Measurements from ENCODE around the gene GUCY2C. TPM values are rescaled to one million over a fixed set of nuclear protein-coding genes. Genes with fewer than 3 reads are reported as not detected.

Gene GUCY2C
- total RNA-seq, 1 donor from 2014 or later, result not detected

DNA sequence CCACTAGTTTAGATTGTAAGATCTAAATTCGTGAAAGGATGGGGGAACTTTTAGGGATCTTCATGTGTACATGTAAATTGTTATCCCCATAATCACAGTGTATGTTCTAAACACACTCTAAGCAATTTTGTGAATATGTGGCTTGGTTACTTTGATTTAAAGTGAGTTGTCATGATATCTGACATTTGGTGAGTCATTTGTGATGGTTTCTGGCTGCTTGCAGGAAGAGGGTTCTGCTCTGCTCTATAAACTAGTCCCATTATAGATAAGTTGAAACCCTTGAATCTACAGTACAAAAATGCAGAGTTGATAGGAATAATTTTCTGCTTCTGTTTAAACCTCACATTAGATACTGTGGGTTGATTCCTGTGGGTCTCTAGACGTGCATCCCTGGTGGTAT, 14.8 kb downstream of the GUCY2C start:
- Mint-ChIP-seq H3K4me3 (no peak overlapping the region), H3K36me3 (ENCODE audit: low read depth) (no peaks in the 10 kb centered on the region), H3K9me3 (no peaks in the 10 kb centered on the region), H3K4me1 (no peaks in the 10 kb centered on the region), H3K27me3 (ENCODE audit: low read depth) (no peaks in the 10 kb centered on the region), H3K27ac (ENCODE audit: unreplicated experiment) (no peak overlapping the region)
- TF ChIP-seq, protein P1, sequence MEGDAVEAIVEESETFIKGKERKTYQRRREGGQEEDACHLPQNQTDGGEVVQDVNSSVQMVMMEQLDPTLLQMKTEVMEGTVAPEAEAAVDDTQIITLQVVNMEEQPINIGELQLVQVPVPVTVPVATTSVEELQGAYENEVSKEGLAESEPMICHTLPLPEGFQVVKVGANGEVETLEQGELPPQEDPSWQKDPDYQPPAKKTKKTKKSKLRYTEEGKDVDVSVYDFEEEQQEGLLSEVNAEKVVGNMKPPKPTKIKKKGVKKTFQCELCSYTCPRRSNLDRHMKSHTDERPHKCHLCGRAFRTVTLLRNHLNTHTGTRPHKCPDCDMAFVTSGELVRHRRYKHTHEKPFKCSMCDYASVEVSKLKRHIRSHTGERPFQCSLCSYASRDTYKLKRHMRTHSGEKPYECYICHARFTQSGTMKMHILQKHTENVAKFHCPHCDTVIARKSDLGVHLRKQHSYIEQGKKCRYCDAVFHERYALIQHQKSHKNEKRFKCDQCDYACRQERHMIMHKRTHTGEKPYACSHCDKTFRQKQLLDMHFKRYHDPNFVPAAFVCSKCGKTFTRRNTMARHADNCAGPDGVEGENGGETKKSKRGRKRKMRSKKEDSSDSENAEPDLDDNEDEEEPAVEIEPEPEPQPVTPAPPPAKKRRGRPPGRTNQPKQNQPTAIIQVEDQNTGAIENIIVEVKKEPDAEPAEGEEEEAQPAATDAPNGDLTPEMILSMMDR (conservative IDR thresholded peaks at IDR 0.05), result no peak
- no peak for DNase-seq (ENCODE audit: low read depth, low spot score)

DNA sequence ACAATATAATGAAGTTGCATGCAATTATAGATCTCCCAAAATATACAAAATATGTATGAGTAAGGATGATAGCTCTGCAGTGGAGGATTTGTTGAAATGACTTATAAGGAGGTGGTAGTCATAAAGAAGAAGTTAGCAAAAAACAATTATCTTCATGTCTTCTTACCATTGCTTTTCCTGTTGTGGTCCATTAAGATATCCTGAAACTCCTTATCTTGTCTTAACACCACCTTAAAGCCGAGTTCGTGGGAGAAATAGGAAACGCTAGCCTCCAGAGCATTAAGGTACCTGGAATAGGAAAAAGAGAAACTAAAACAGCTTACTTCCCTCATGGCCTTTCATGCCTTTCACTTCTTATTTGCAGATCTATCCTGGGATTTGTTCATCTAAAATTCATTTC, 15.2 kb downstream of the GUCY2C start:
- TF ChIP-seq, protein P1 (conservative IDR thresholded peaks at IDR 0.05), result no peak
- no peak for DNase-seq (ENCODE audit: low read depth, low spot score)
- no peak overlapping the region for H3K27ac Mint-ChIP-seq (ENCODE audit: unreplicated experiment)
- H3K27me3 Mint-ChIP-seq (ENCODE audit: low read depth), result no peaks in the 10 kb centered on the region
- no peaks in the 10 kb centered on the region for H3K36me3 Mint-ChIP-seq (ENCODE audit: low read depth)
- no peaks in the 10 kb centered on the region for H3K9me3 Mint-ChIP-seq
- no peaks in the 10 kb centered on the region for H3K4me1 Mint-ChIP-seq
- H3K4me3 Mint-ChIP-seq, result no peak overlapping the region

DNA sequence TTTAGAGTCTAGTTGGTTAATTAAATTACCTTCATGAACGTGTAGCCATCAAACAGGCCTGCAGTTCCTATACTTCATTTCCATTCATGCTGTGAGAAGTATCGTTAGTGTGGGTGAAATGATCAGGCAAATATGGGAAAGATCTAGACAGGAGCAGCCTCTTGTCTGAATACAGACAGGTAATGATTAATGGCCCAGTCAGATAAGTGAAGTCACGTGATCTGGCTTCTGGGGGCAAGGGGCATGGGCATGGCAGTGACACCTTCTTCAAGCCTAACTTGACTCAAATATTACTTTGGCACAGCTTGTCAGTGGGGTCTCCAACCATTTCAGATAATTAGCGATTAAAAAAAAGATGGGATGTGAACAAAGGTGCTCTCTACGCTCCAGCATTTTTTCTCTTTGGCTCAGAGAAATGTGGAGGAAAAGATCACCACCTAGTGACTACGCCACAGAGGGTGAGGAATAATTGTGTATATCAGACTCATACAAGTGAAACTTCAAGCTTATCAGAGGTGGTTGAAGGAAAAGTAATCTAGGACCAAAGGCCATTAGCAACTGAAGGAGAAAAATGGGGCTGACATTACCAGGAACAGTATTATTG, 17.8 kb downstream of the GUCY2C start:
- no peaks in the 10 kb centered on the region for H3K4me1 Mint-ChIP-seq
- H3K36me3 Mint-ChIP-seq (ENCODE audit: low read depth), result no peaks in the 10 kb centered on the region
- no peaks in the 10 kb centered on the region for H3K9me3 Mint-ChIP-seq
- H3K27me3 Mint-ChIP-seq (ENCODE audit: low read depth), result no peaks in the 10 kb centered on the region
- no peak overlapping the region for H3K27ac Mint-ChIP-seq (ENCODE audit: unreplicated experiment)
- TF ChIP-seq, protein P1 (conservative IDR thresholded peaks at IDR 0.05), result no peak
- H3K4me3 Mint-ChIP-seq, result no peak overlapping the region
- DNase-seq (ENCODE audit: low read depth, low spot score), result no peak

DNA sequence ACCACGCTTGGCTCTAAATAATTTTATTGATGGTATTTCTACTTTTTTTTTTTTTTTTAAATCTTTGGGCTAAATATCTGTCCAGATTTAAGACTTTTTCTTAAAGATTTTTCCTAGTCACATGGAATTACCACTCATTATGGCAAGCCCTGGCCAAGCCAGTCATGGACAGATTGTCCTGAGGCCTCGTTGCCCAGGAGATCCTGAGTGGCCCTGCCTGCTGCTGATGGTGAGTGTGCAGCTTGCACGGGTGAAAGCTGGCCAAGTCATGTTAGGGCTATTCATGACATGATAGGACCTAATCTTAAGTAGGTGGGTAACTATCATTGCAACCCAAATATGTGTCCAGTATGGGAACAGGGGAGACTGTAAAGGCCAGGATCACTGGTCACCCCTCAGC, 27.8 kb downstream of the GUCY2C start:
- no peaks in the 10 kb centered on the region for H3K36me3 Mint-ChIP-seq (ENCODE audit: low read depth)
- TF ChIP-seq, protein P1 (conservative IDR thresholded peaks at IDR 0.05), result no peak

DNA sequence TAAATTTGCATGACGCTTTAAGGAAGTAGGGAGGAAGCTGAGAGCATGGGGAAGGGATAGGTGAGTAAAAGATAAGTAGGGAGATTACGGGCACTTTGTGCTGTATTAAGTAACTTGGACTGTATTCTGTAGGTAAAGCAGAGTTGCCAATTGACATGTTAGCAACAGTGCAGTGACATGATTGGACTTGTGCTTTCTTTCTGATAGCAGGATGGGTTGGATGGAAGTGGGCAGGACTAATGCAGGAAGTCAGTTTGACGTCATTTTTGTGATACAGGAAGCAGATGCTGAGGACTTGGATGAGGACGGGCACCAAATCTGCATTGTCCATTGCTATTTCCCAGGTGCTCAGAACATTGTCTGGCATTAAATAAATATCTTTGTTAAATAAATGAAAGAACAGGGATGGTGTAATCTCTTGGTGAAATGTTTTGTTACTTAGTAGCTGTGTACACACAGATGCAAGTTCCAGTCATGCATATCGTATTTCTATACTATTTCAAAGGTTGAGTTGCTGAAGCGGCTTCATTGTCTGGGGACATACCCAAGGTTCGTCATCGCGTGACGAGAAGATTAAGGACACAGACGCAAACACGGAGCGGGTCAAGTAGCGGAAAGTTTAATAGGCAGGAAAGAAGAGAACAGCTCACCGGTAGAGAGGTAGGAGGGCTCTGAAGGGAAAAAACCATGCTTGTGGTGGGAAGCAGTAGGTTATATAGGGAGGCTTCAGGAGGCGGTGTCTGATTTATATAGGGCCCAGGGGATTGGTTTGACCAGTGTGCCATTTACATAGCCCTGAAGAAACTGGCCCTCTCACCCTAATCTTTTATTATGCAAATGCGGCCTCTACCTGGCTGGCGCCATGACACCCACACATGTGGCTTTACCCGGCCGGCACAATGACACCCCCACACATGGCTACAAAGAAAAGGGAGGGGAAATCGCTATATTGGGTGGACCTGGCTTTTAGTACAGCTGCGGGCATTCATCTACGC, 30.7 kb downstream of the GUCY2C start:
- no peaks in the 10 kb centered on the region for H3K4me1 Mint-ChIP-seq
- H3K36me3 Mint-ChIP-seq (ENCODE audit: low read depth), result no peaks in the 10 kb centered on the region
- TF ChIP-seq, protein P1 (conservative IDR thresholded peaks at IDR 0.05), result no peak
- H3K27me3 Mint-ChIP-seq (ENCODE audit: low read depth), result no peaks in the 10 kb centered on the region
- H3K27ac Mint-ChIP-seq (ENCODE audit: unreplicated experiment), result no peak overlapping the region
- DNase-seq (ENCODE audit: low read depth, low spot score), result no peak
- no peak overlapping the region for H3K4me3 Mint-ChIP-seq
- no peaks in the 10 kb centered on the region for H3K9me3 Mint-ChIP-seq

More for the DNA sequence above, 27.8 kb downstream of the GUCY2C start:
- Mint-ChIP-seq H3K27ac (ENCODE audit: unreplicated experiment) (no peak overlapping the region), H3K4me3 (no peak overlapping the region), H3K4me1 (no peaks in the 10 kb centered on the region), H3K27me3 (ENCODE audit: low read depth) (no peaks in the 10 kb centered on the region), H3K9me3 (no peaks in the 10 kb centered on the region)
- DNase-seq (ENCODE audit: low read depth, low spot score), result no peak
